ENCODE measurements around the gene SH2D3A. TPM values are rescaled to one million over a fixed set of nuclear protein-coding genes. Genes with fewer than 3 reads are reported as not detected.

SH2D3A gene
- total and polyA plus RNA-seq, 2 of the 4 experiments (the other 2 are of a cell fraction), result under 0.01 to 0.09 TPM

- H3K9me1 ChIP-seq (ENCODE audit: insufficient read depth, low read length), result no peaks in the 10 kb centered on the region
- H2BK5ac ChIP-seq (ENCODE audit: low read depth, low read length, poor library complexity, severe bottlenecking), result no peak overlapping the region
- no peak overlapping the region for H3K27ac ChIP-seq (ENCODE audit: insufficient read depth, low read length)
- DNase-seq, result no peak
- H3K4ac ChIP-seq (ENCODE audit: low read depth, low read length), result no peak overlapping the region
- H4K20me1 ChIP-seq (ENCODE audit: insufficient read depth, low read length), result no peaks in the 10 kb centered on the region
- H3K14ac ChIP-seq (replicated peaks; ENCODE audit: low read depth, low read length), result no peak overlapping the region
- H4K8ac ChIP-seq (ENCODE audit: low read depth in 2 of 2, low read length in 2 of 2), result no peak overlapping the region
- intact Hi-C loops (cut with micrococcal nuclease) (no loop called here), in situ Hi-C loops (cut with MboI; ENCODE audit: low sequenced_read_pairs) (no loop called here), dilution Hi-C loops (cut with HindIII; ENCODE audit: low sequenced_read_pairs, unreplicated experiment) (no loop called here)
- H4K91ac ChIP-seq (ENCODE audit: insufficient read depth, low read depth, low read length), result no peak overlapping the region
- TF ChIP-seq ELK1 (IDR thresholded peaks at IDR 0.05; ENCODE audit: borderline replicate concordance, low read depth, low read length) (no peak), NFE2L2 (IDR thresholded peaks at IDR 0.05; ENCODE audit: low read depth, low read length) (no peak), FOS (IDR thresholded peaks at IDR 0.05; ENCODE audit: low read depth, low read length) (no peak), MAFK (IDR thresholded peaks at IDR 0.05; ENCODE audit: low read depth, low read length) (no peak), BHLHE40 (IDR thresholded peaks at IDR 0.05; ENCODE audit: low read depth, low read length) (no peak), CTCF (conservative IDR thresholded peaks at IDR 0.05; ENCODE audit: low read depth, low read length) (no peak), POLR2A (IDR thresholded peaks at IDR 0.05; ENCODE audit: low read depth, low read length) (no peak)
- WGBS, 2 experiments (ENCODE audit: extremely low coverage in 2 of 2, insufficient read length in 1 of 2), result 100% methylated on average over 4 of the region's 22 CpGs; no CpG with 5 or more reads in 1 of the 2 experiments
- H3K4me1 ChIP-seq (ENCODE audit: control insufficient read depth, insufficient read depth, low read length), result no peaks in the 10 kb centered on the region
- H2AK5ac ChIP-seq (ENCODE audit: low read depth, low read length), result no peak overlapping the region
- no peak overlapping the region for H2AK9ac ChIP-seq (replicated peaks; ENCODE audit: low read depth, low read length, poor library complexity)
- no peak overlapping the region for H2AFZ ChIP-seq (replicated peaks; ENCODE audit: low read length, poor library complexity)
- no TSS peak for BruUV-seq (replicated peaks)
- no peak overlapping the region for H2BK20ac ChIP-seq (ENCODE audit: low read depth, low read length)
- H3K18ac ChIP-seq (ENCODE audit: low read depth, low read length), result no peak overlapping the region
- H3K4me3 ChIP-seq (ENCODE audit: insufficient read depth, low read depth, low read length), result no peak overlapping the region
- no peak overlapping the region for H3K56ac ChIP-seq (ENCODE audit: extremely low read depth, insufficient read depth, low read length)
- no peak overlapping the region for H3K4me2 ChIP-seq (ENCODE audit: low read depth, low read length)
- POLR2A ChIA-PET (ENCODE audit: unreplicated experiment), result no interaction called here
- CTCF ChIA-PET, result no interaction called here
- ATAC-seq (ENCODE audit: low read depth), result no peak
- H3K79me1 ChIP-seq (ENCODE audit: low read depth in 1 of 2, low read length in 2 of 2), result peaks cover 0 to 3% of the 10 kb centered on the region in 2 experiments; a peak in 1 of 4 replicates
- no peak overlapping the region for H2BK15ac ChIP-seq (ENCODE audit: low read depth, low read length)
- no peak overlapping the region for H3K23ac ChIP-seq (ENCODE audit: low read depth, low read length)
- H4K5ac ChIP-seq (ENCODE audit: low read depth, low read length), result no peak overlapping the region
- no peak overlapping the region for H2BK120ac ChIP-seq (ENCODE audit: low read depth, low read length)
- peaks cover 30% of the 10 kb centered on the region for H3K36me3 ChIP-seq (ENCODE audit: control insufficient read depth, insufficient read depth, low read length)
- no peaks in the 10 kb centered on the region for H3K9me3 ChIP-seq (ENCODE audit: control insufficient read depth, insufficient read depth, low read length)
- no peak overlapping the region for H3K9ac ChIP-seq (ENCODE audit: low read depth, low read length)
- H3K27me3 ChIP-seq (ENCODE audit: control insufficient read depth, insufficient read depth, low read length), result no peaks in the 10 kb centered on the region
Measured at GRCh38 chr19:6754136-6754535, 13.1 kb downstream of the SH2D3A start.

Measured in IMR-90 (cell line).